K562 (cell line): ENCODE results near the gene GCSAM. TPM values are rescaled to one million over a fixed set of nuclear protein-coding genes. Genes with fewer than 3 reads are reported as not detected.

Source experiments
- CBFB ChIP-seq: sonication (generic); formaldehyde crosslinking; IDR thresholded peaks from 2 replicates; pipeline ENCODE4 v1.4.0; 2020; ENCODE audit warnings: mild to moderate bottlenecking, missing genetic modification reagents
- CHAMP1 ChIP-seq: fragments of 450-650 bp; IDR thresholded peaks from 2 replicates; pipeline ENCODE4 v1.6.1; 2016; ENCODE audit warnings: mild to moderate bottlenecking
- CLOCK ChIP-seq: fragments of 250-450 bp; sonication (Bioruptor Pico); IDR thresholded peaks from 2 replicates; pipeline ENCODE4 v1.4.0; 2020; ENCODE audit warnings: mild to moderate bottlenecking, moderate library complexity, borderline replicate concordance
- ELF4 ChIP-seq: fragments of 450-650 bp; formaldehyde crosslinking; IDR thresholded peaks from 2 replicates; pipeline ENCODE4 v1.4.0; 2022; ENCODE audit warnings: missing genetic modification characterization
- FOXK2 ChIP-seq, 2 experiments: fragments of 450-650 bp; IDR thresholded peaks in 1 of 2; conservative IDR thresholded peaks in 1 of 2; 2 replicates each; pipeline ENCODE4 v1.6.1; 2016; ENCODE audit warnings: low read depth in 2 of 2, mild to moderate bottlenecking in 1 of 2
- MCM3 ChIP-seq: fragments of 450-650 bp; IDR thresholded peaks from 2 replicates; pipeline ENCODE4 v1.6.1; 2016
- MITF ChIP-seq: IDR thresholded peaks from 2 replicates; pipeline ENCODE4 v1.6.1; 2014; ENCODE audit warnings: antibody characterized with exemption
- PATZ1 ChIP-seq: fragments of 250-450 bp; sonication (Bioruptor Pico); IDR thresholded peaks from 2 replicates; pipeline ENCODE4 v1.5.0; 2020; ENCODE audit warnings: mild to moderate bottlenecking, borderline replicate concordance
- SETDB1 ChIP-seq: IDR thresholded peaks from one replicate; pipeline ENCODE4 v1.6.1; 2012; ENCODE audit warnings: low read length, control low read depth, inconsistent platforms
- SLC30A9 ChIP-seq: fragments of 250-450 bp; sonication (Bioruptor Pico); IDR thresholded peaks from 2 replicates; pipeline ENCODE4 v1.8.0; 2022; ENCODE audit warnings: mild to moderate bottlenecking, moderate library complexity
- TOE1 ChIP-seq, 2 experiments: fragments of 450-650 bp in 1 of 2; sonication (generic) in 1 of 2; formaldehyde crosslinking in 1 of 2; IDR thresholded peaks; 2 replicates each; pipeline versions ENCODE4 v1.7.1 to v1.8.0; 2016 to 2022; ENCODE audit warnings: borderline replicate concordance in 2 of 2, mild to moderate bottlenecking in 2 of 2, antibody characterized with exemption in 1 of 2, inconsistent platforms in 1 of 2, low read depth in 1 of 2, missing genetic modification reagents in 1 of 2, moderate library complexity in 1 of 2
- YY1 ChIP-seq, 3 experiments: IDR thresholded peaks; 2 replicates each; pipeline ENCODE4 v1.6.1; 2011; ENCODE audit warnings: low read length in 2 of 3, mild to moderate bottlenecking in 2 of 3, moderate library complexity in 2 of 3, borderline replicate concordance in 1 of 3, control low read depth in 1 of 3, low read depth in 1 of 3; ENCODE audit not compliant: insufficient read depth in 3 of 3, insufficient replicate concordance in 2 of 3, control insufficient read depth in 1 of 3, insufficient read length in 1 of 3; ENCODE audit errors: extremely low read depth in 1 of 3
- ZBTB5 ChIP-seq: fragments of 450-650 bp; IDR thresholded peaks from 2 replicates; pipeline ENCODE4 v1.6.1; 2017; ENCODE audit warnings: antibody characterized with exemption
- ZNF668 ChIP-seq: fragments of 250-450 bp; sonication (Bioruptor Pico); IDR thresholded peaks from 2 replicates; pipeline ENCODE4 v1.8.0; 2022; ENCODE audit warnings: mild to moderate bottlenecking, inconsistent platforms
- polyA plus RNA-seq, 8 experiments: library from polyadenylated mRNA; depleted of rRNA in 4 of 8; stranded (reverse) in 5 of 8; unstranded in 3 of 8; fragments of >200 nt; fragmentation: Nextera tagmentation in 2 of 8; fragmentation: Illumina TruSeq in 1 of 8; extraction: Ambion mirVana in 2 of 8; extraction: Trizol in 1 of 8; gene quantifications; 2 replicates each; pipeline versions ENCODE4 v1.2.1 to v1.2.3, GENCODE V29; 2011 to 2014; ENCODE audit warnings: inconsistent platforms in 1 of 8, missing spikeins in 1 of 8
- total RNA-seq, 7 experiments: library from RNA; depleted of rRNA in 6 of 7; stranded (reverse); fragments of >200 nt in 6 of 7; fragmentation: Illumina TruSeq in 2 of 7; extraction: Trizol in 2 of 7; gene quantifications; 2 replicates each; pipeline versions ENCODE4 v1.2.1 to v1.2.3, GENCODE V29; 2011 to 2021; ENCODE audit warnings: low replicate concordance in 1 of 7

Gene GCSAM
- total and polyA plus RNA-seq, 9 of the 15 experiments (the other 6 are each of a cell fraction or from before 2014, with no cell fraction given) = 0.10 TPM; not detected in 8

- TF ChIP-seq CHAMP1 (no peak), TOE1 (IDR thresholded peaks at IDR 0.05; ENCODE audit: borderline replicate concordance) (peak; percentile 34; the same call in 1 of the 2 replicates), TOE1 (CRISPR knock-in tag; IDR thresholded peaks at IDR 0.05; ENCODE audit: borderline replicate concordance, low read depth) (no peak), YY1 (IDR thresholded peaks at IDR 0.05; ENCODE audit: borderline replicate concordance in 1 of 3, control insufficient read depth in 1 of 3, extremely low read depth in 1 of 3, insufficient read depth in 3 of 3, insufficient read length in 1 of 3, insufficient replicate concordance in 2 of 3, low read depth in 1 of 3, low read length in 2 of 3) (peak in 1 of 3 experiments; percentile 30), ZNF668 (CRISPR knock-in tag) (no peak), CBFB (CRISPR knock-in tag) (no peak), MCM3 (no peak), PATZ1 (CRISPR knock-in tag) (no peak), SLC30A9 (no peak), CLOCK (CRISPR knock-in tag) (no peak), MITF (no peak), SETDB1 (no peak), FOXK2 (conservative IDR thresholded peaks at IDR 0.05 in 1 of 2, IDR thresholded peaks at IDR 0.05 in 1 of 2; ENCODE audit: low read depth in 2 of 2) (no peak), ZBTB5 (no peak), ELF4 (CRISPR knock-in tag) (no peak)
Measured at GRCh38 chr3:112086076-112086854, 46.8 kb downstream of the GCSAM start, which contains the start of gene C3orf52 (continued).
